Fibroblast of peridontal ligament (primary cell): ENCODE measurements around the gene MARK3.
A peak's percentile ranks its signal among the peaks of the same experiment; 100 is the strongest.

Source experiments
- DNase-seq: peaks from one replicate; pipeline ENCODE4 v3.0.0-alpha.2; 2010; ENCODE audit errors: extremely low read depth

MARK3 gene

GRCh38 chr14:103366741-103367140 is 18.5 kb upstream of the MARK3 start:
- DNase-seq = no peak

DNA sequence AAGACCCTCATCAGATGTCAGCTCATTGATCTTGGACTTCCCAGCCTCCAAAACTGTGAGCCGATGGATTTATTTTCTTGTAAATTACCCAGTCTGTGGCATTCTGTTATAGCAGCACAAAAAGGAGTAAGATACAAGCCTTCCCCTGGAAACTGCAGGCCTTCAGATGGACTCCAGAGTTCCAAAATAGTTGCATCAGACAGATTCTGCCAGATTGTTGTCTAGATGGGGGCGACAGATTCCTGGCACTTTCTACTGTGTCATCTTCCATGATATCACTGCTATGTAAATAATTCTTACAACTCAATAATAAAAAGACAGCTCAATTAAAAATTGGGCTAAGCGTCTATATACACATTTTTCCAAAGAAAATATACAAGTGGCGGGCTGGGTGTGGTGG is 17.2 kb upstream of the MARK3 start:
- DNase-seq = no peak

- no peak for DNase-seq
These were observed 15.1 kb upstream of the MARK3 start for GRCh38 chr14:103370087-103370486.

DNA sequence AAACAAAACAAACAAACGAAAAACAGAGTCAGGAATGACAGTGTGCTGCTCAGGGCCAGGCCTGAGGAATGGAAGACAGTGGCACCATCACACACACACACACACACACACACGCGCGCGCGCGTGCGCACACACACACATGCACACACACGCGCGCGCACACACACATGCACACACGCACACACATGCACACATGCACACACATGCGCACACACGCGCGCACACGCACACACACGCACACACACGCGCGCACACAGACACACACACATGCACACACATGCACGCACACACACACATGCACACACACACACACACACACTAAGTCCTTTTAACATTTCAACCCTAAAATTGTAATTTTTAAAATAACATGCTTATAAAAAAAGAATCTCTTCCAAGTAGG is 13.2 kb upstream of the MARK3 start:
- no peak for DNase-seq

- DNase-seq = peak; percentile 83
These were observed 12.5 kb upstream of the MARK3 start for GRCh38 chr14:103372552-103373304.

DNA sequence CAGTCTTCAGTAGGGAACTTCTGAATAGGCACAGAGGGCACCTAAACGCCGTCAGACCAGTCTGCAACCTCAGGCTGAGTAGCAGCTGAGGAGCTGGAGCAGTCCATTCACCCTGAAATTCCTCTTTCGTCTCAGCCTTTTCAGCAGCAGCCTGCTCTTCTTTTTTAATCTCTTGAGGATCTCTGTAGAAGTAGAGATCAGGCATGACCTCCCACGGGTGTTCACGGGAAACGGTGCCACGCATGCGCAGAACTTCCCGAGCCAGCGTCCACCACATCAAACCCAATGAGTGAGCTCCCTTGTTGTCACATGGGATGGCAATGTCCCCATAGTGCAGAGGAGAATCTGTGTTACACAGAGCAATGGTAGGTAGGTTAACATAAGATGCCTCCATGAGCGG is 11.1 kb upstream of the MARK3 start:
- DNase-seq = no peak

- no peak for DNase-seq
These were observed 7.6 kb upstream of the MARK3 start for GRCh38 chr14:103377522-103378037.

- DNase-seq = no peak
These were observed 7.0 kb upstream of the MARK3 start for GRCh38 chr14:103378038-103378854.

DNA sequence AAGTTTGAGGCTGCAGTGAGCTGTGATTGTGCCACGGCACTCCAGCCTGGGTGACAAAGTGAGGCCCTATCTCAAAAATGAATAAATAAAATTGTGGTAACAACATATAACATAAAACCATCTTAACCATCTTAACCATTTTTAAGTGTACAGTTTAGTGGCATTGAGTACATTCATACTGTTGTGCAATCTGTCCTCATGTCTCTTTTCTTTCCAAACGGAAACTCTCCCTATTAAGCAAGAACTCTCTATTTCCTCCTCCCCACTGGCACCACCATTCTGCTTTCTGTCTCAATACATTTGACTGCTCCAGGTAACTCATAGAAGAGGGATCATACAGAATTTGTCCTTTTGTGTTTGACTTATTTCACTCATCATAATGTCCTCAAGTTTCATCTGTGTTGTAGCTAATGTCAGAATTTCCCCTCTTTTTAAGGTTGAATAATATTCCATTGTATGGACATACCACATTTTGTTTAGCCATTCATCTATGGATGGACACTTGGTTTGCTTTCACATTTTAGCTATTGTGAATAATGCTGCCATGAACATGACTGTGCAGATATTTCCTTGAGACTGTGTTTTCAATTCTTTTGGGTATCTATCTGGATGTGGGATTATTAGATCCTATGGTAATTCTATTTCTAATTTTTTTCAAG is 4.4 kb upstream of the MARK3 start:
- no peak for DNase-seq

- peak; percentile 42 for DNase-seq
These were observed 2.8 kb upstream of the MARK3 start for GRCh38 chr14:103382376-103382775.

- no peak for DNase-seq
These were observed 614 bp upstream of the MARK3 start for GRCh38 chr14:103384450-103385151.

GRCh38 chr14:103385929-103386712 is 906 bp downstream of the MARK3 start:
- peak; percentile 36 for DNase-seq

GRCh38 chr14:103386713-103387329 is 1.6 kb downstream of the MARK3 start:
- DNase-seq = peak; percentile 50

DNA sequence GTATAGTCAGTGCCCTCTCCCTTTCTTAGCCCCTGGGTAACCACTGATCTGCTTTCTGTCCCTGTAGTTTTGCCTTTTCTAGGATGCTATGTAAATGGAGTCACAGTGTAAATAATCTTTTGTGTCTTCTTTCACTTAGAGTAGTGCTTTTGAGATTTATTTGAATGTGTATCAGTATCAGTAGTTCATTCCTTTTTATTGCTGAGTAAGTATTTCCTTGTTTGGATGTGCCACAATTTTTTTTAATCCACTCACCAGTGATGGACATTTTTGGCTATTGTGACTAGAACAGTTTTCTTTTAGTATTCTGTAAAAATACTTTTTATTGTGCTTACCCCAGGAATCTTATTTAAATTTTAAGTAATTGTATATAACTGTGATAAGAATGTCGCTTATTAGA is 3.4 kb downstream of the MARK3 start:
- DNase-seq = no peak

GRCh38 chr14:103390605-103391004 is 5.4 kb downstream of the MARK3 start:
- DNase-seq = no peak

DNA sequence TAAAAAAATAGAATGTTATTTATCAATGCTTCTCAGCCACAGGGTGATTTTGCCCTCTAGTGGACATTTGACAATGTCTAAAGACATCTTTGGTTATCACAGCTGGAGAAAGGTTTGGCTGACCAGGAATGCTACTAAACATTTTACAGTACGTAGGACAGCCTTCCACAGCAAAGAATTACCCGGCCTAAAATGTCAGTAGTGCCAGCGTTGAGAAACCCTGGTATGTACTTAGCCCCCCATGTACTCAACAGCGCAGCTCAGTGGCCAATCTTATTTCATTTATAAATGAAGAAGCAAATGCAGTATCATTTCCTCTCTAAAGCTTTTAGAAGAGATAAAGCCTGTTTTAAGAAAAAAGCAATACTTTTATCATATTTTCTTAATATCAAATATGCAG is 5.8 kb downstream of the MARK3 start:
- peak; percentile 92 for DNase-seq

- no peak for DNase-seq
These were observed 6.9 kb downstream of the MARK3 start for GRCh38 chr14:103392106-103392505.

DNA sequence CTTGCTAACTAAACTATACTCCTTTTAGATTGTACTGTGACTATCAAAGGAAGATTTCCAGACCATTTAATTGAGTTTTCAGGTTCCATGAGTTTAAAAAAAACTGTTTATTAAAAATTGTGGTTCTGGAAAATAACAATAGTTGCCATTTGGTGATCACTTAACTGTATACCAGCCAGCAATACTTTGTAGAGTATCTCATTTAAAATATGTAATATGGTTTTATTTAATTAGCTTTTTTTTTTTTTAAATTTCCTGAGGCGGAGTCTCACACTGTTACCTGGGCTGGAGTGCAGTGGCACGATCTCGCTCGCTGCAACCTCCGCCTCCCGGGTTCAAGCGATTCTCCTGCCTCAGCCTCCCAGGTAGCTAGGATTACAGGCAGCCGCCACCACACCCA is 7.4 kb downstream of the MARK3 start:
- DNase-seq = no peak

GRCh38 chr14:103393070-103393469 is 7.9 kb downstream of the MARK3 start:
- no peak for DNase-seq
